Liver (tissue), 9 donors: Measurements from ENCODE around the gene HNRNPUL1. TPM values are rescaled to one million over a fixed set of nuclear protein-coding genes. Genes with fewer than 3 reads are reported as not detected.
A peak's percentile ranks its signal among the peaks of the same experiment; 100 is the strongest.

Experiments used
- DNase-seq: peaks from one replicate; pipeline ENCODE4 v3.0.0-alpha.2; 2017; ENCODE audit warnings: low spot score
- H3K27ac ChIP-seq, 2 donors: one replicate each; pipeline ENCODE4 v1.7.0; 2013; ENCODE audit warnings: inconsistent platforms in 2 of 2, low read length in 2 of 2, control low read depth in 1 of 2, low read depth in 1 of 2, mild to moderate bottlenecking in 1 of 2
- H3K27me3 ChIP-seq, 4 donors: one replicate each; pipeline versions ENCODE4 v1.6.1 to v1.7.0; 2013; ENCODE audit warnings: low read length in 3 of 4, inconsistent platforms in 1 of 4, mild to moderate bottlenecking in 1 of 4, moderate library complexity in 1 of 4; ENCODE audit not compliant: control insufficient read depth in 4 of 4, insufficient read depth in 4 of 4
- H3K36me3 ChIP-seq, 4 donors: one replicate each; pipeline versions ENCODE4 v1.6.1 to v1.7.0; 2013; ENCODE audit warnings: low read length in 3 of 4, mild to moderate bottlenecking in 3 of 4, low read depth in 1 of 4, moderate library complexity in 1 of 4; ENCODE audit not compliant: control insufficient read depth in 4 of 4, insufficient read depth in 3 of 4
- H3K4me1 ChIP-seq, 4 donors: one replicate each; pipeline versions ENCODE4 v1.6.1 to v1.7.0; 2013; ENCODE audit warnings: low read length in 3 of 4, mild to moderate bottlenecking in 3 of 4, moderate library complexity in 1 of 4; ENCODE audit not compliant: control insufficient read depth in 4 of 4, insufficient read depth in 4 of 4
- H3K4me3 ChIP-seq, 3 donors: one replicate each; pipeline versions ENCODE4 v1.6.1 to v1.7.0; 2013; ENCODE audit warnings: low read length in 3 of 3, control low read depth in 1 of 3, low read depth in 1 of 3, mild to moderate bottlenecking in 1 of 3
- H3K9ac ChIP-seq, 2 donors: one replicate each; pipeline ENCODE4 v1.7.0; 2013; ENCODE audit warnings: low read length in 2 of 2, mild to moderate bottlenecking in 2 of 2, moderate library complexity in 2 of 2, control low read depth in 1 of 2, low read depth in 1 of 2
- H3K9me3 ChIP-seq, 4 donors: one replicate each; pipeline versions ENCODE4 v1.6.1 to v1.7.0; 2013; ENCODE audit warnings: low read length in 3 of 4; ENCODE audit not compliant: control insufficient read depth in 4 of 4
- FOXA1 ChIP-seq: IDR thresholded peaks from 2 replicates; pipeline ENCODE4 v1.6.1; 2016; ENCODE audit warnings: antibody characterized with exemption
- FOXA2 ChIP-seq: IDR thresholded peaks from 2 replicates; pipeline ENCODE4 v1.6.1; 2016; ENCODE audit warnings: antibody characterized with exemption
- GABPA ChIP-seq, 2 donors: IDR thresholded peaks in 1 of 2; conservative IDR thresholded peaks in 1 of 2; 2 replicates each; pipeline ENCODE4 v1.6.1; 2016; ENCODE audit warnings: antibody characterized with exemption in 2 of 2, mild to moderate bottlenecking in 1 of 2, moderate library complexity in 1 of 2
- HNF4A ChIP-seq, 2 donors: conservative IDR thresholded peaks; 2 replicates each; pipeline ENCODE4 v1.6.1; 2016; ENCODE audit warnings: antibody characterized with exemption in 2 of 2, mild to moderate bottlenecking in 2 of 2
- HNF4G ChIP-seq: IDR thresholded peaks from 2 replicates; pipeline ENCODE4 v1.6.1; 2016; ENCODE audit warnings: antibody characterized with exemption
- NR2F2 ChIP-seq: IDR thresholded peaks from 2 replicates; pipeline ENCODE4 v1.6.1; 2016; ENCODE audit warnings: antibody characterized with exemption
- RAD21 ChIP-seq, 2 donors: IDR thresholded peaks; 2 replicates each; pipeline ENCODE4 v1.6.1; 2016; ENCODE audit warnings: antibody characterized with exemption in 2 of 2, mild to moderate bottlenecking in 2 of 2
- SP1 ChIP-seq: IDR thresholded peaks from 2 replicates; pipeline ENCODE4 v1.6.1; 2018; ENCODE audit warnings: antibody characterized with exemption, mild to moderate bottlenecking
- TAF1 ChIP-seq: conservative IDR thresholded peaks from 2 replicates; pipeline ENCODE4 v1.6.1; 2016; ENCODE audit warnings: antibody characterized with exemption, mild to moderate bottlenecking
- YY1 ChIP-seq: IDR thresholded peaks from 2 replicates; pipeline ENCODE4 v1.6.1; 2016; ENCODE audit warnings: antibody characterized with exemption, mild to moderate bottlenecking
- WGBS: extraction: QIAGEN DNeasy Blood & Tissue Kit; methylation state at CpG from one replicate; pipeline ENCODE4 v1.1.7; 2013; 5-methylcytosine and 5-hydroxymethylcytosine counted together
- polyA plus RNA-seq, 2 donors: library from polyadenylated mRNA; stranded (reverse) in 1 of 2; unstranded in 1 of 2; fragments of 200-250 nt in 1 of 2; fragments of >200 nt in 1 of 2; fragmentation: Nextera tagmentation in 1 of 2; extraction: Ambion mirVana in 1 of 2; gene quantifications; one replicate each; pipeline versions ENCODE4 v1.2.1 to v1.2.3, GENCODE V29; 2013 to 2015
- total RNA-seq, 2 donors: library from RNA; depleted of rRNA; stranded (reverse); fragments of >200 nt; gene quantifications; one replicate each; pipeline ENCODE4 v1.2.3, GENCODE V29; 2014
- TF ChIP-seq, protein P1 (sequence below): IDR thresholded peaks from 2 replicates; pipeline ENCODE4 v1.6.1; 2016; ENCODE audit warnings: antibody characterized with exemption
- TF ChIP-seq, protein P2 (sequence below): IDR thresholded peaks from 2 replicates; pipeline ENCODE4 v1.6.1; 2016; ENCODE audit warnings: antibody characterized with exemption, mild to moderate bottlenecking
- TF ChIP-seq, protein P3 (sequence below): fragments of 150-350 bp; IDR thresholded peaks from 2 replicates; pipeline ENCODE4 v1.5.1; 2017; ENCODE audit warnings: improper control_type of control experiment, low read depth, low read length; ENCODE audit not compliant: missing input control
- TF ChIP-seq, protein P4 (sequence below): IDR thresholded peaks from 2 replicates; pipeline ENCODE4 v1.6.1; 2016; ENCODE audit warnings: antibody characterized with exemption
- TF ChIP-seq, protein P5 (sequence below): IDR thresholded peaks from 2 replicates; pipeline ENCODE4 v1.6.1; 2016; ENCODE audit warnings: antibody characterized with exemption
- donor health status: healthy.
- donor health status: healthy.
- donor health status: healthy.
- donor health status: healthy.
- donor health status: healthy.

Gene HNRNPUL1
- total and polyA plus RNA-seq, 4 donors = 34.9 to 80.2 (median 45.7) TPM

DNA sequence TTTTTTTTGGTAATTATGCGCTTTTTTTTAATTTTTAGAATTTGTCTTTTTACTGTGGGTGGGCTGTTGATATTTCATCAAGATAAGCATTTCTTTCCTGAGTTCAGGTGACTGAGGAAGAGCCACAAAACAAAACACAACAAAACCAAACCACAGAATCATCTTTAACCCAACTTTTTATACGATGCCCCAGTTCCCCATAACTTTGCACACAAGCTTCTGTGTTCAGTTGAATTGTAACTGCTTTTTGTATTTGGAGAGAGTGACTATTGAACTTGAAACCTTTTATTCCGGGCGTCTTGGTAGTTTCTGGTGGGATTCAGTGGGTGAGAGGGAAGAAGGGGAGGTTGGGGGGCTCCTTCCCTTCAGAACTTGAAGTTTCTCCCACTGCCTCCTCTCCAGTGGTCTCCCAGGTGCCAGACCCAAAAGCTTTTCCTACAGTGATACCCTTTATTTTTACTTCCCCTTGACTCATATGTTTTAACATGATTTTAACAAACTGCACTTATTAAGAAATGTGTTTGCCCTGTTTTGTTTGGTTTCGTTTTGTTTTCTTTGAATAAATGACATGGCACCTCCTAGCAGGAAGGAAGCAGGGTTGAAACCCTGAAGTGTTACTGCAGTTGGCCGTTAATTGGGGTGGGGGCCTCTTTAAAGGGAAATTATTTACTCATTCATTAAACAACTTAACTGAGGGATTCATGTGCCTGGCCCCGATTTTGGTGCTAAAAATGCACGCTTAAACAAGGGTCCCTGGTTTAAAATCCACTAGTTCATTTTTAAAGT is 43.1 kb downstream of the HNRNPUL1 start:
- 71% methylated on average over 8 of the region's 8 CpGs for WGBS
- peaks cover 20 to 47% (median 31%) of the 10 kb centered on the region in 4 donors for H3K36me3 ChIP-seq

More for the DNA sequence above, 43.1 kb downstream of the HNRNPUL1 start:
- Histone ChIP-seq H3K27ac (peak overlapping the region; percentile 63 to 86), H3K27me3 (no peaks in the 10 kb centered on the region), H3K9me3 (no peaks in the 10 kb centered on the region), H3K9ac (peak overlapping the region in 1 of 2 donors; percentile 10), H3K4me1 (peaks cover 0 to 35% (median 25%) of the 10 kb centered on the region in 4 donors), H3K4me3 (no peak overlapping the region)
- TF ChIP-seq SP1 = no peak
- TF ChIP-seq, protein P1, sequence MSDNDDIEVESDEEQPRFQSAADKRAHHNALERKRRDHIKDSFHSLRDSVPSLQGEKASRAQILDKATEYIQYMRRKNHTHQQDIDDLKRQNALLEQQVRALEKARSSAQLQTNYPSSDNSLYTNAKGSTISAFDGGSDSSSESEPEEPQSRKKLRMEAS = no peak
- TF ChIP-seq YY1 = no peak
- TF ChIP-seq, protein P2, sequence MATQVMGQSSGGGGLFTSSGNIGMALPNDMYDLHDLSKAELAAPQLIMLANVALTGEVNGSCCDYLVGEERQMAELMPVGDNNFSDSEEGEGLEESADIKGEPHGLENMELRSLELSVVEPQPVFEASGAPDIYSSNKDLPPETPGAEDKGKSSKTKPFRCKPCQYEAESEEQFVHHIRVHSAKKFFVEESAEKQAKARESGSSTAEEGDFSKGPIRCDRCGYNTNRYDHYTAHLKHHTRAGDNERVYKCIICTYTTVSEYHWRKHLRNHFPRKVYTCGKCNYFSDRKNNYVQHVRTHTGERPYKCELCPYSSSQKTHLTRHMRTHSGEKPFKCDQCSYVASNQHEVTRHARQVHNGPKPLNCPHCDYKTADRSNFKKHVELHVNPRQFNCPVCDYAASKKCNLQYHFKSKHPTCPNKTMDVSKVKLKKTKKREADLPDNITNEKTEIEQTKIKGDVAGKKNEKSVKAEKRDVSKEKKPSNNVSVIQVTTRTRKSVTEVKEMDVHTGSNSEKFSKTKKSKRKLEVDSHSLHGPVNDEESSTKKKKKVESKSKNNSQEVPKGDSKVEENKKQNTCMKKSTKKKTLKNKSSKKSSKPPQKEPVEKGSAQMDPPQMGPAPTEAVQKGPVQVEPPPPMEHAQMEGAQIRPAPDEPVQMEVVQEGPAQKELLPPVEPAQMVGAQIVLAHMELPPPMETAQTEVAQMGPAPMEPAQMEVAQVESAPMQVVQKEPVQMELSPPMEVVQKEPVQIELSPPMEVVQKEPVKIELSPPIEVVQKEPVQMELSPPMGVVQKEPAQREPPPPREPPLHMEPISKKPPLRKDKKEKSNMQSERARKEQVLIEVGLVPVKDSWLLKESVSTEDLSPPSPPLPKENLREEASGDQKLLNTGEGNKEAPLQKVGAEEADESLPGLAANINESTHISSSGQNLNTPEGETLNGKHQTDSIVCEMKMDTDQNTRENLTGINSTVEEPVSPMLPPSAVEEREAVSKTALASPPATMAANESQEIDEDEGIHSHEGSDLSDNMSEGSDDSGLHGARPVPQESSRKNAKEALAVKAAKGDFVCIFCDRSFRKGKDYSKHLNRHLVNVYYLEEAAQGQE = no peak
- TF ChIP-seq, protein P3, sequence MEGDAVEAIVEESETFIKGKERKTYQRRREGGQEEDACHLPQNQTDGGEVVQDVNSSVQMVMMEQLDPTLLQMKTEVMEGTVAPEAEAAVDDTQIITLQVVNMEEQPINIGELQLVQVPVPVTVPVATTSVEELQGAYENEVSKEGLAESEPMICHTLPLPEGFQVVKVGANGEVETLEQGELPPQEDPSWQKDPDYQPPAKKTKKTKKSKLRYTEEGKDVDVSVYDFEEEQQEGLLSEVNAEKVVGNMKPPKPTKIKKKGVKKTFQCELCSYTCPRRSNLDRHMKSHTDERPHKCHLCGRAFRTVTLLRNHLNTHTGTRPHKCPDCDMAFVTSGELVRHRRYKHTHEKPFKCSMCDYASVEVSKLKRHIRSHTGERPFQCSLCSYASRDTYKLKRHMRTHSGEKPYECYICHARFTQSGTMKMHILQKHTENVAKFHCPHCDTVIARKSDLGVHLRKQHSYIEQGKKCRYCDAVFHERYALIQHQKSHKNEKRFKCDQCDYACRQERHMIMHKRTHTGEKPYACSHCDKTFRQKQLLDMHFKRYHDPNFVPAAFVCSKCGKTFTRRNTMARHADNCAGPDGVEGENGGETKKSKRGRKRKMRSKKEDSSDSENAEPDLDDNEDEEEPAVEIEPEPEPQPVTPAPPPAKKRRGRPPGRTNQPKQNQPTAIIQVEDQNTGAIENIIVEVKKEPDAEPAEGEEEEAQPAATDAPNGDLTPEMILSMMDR = no peak
- TF ChIP-seq RAD21 (IDR thresholded peaks at IDR 0.05) = no peak
- TF ChIP-seq FOXA2 = no peak
- no peak for TF ChIP-seq HNF4A (conservative IDR thresholded peaks at IDR 0.05)
- TF ChIP-seq, protein P4, sequence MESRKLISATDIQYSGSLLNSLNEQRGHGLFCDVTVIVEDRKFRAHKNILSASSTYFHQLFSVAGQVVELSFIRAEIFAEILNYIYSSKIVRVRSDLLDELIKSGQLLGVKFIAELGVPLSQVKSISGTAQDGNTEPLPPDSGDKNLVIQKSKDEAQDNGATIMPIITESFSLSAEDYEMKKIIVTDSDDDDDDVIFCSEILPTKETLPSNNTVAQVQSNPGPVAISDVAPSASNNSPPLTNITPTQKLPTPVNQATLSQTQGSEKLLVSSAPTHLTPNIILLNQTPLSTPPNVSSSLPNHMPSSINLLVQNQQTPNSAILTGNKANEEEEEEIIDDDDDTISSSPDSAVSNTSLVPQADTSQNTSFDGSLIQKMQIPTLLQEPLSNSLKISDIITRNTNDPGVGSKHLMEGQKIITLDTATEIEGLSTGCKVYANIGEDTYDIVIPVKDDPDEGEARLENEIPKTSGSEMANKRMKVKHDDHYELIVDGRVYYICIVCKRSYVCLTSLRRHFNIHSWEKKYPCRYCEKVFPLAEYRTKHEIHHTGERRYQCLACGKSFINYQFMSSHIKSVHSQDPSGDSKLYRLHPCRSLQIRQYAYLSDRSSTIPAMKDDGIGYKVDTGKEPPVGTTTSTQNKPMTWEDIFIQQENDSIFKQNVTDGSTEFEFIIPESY = no peak
- TF ChIP-seq GABPA (IDR thresholded peaks at IDR 0.05 in 1 of 2, conservative IDR thresholded peaks at IDR 0.05 in 1 of 2) = no peak
- TF ChIP-seq TAF1 = no peak
- TF ChIP-seq FOXA1 = no peak
- no peak for TF ChIP-seq NR2F2
- TF ChIP-seq, protein P5, sequence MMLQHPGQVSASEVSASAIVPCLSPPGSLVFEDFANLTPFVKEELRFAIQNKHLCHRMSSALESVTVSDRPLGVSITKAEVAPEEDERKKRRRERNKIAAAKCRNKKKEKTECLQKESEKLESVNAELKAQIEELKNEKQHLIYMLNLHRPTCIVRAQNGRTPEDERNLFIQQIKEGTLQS = no peak
- TF ChIP-seq HNF4G = no peak
- no peak for DNase-seq
